Nucleus accumbens (tissue), 56 donors: ENCODE results near the gene TNFRSF8.
"Not testable (repeated sequence)": the region's sequence is repeated elsewhere in the genome, so short reads cannot be mapped to it uniquely, and the experiment has no call there.

ENCODE experiments used
- DNase-seq, 56 donors: peaks; one replicate each; lab custom pipeline; 2025; lab: John Stamatoyannopoulos, UW

The TNFRSF8 gene

GRCh38 chr1:12063141-12064072, at the start of gene TNFRSF8:
Gene TNFRSF8 (plus strand): TSS chr1:12063303. CDS start chr1:12063599, 296 bp downstream.
- peak in 8 of 56 donors; percentile 8 to 53 (median 18) for DNase-seq

GRCh38 chr1:12014141-12014991, 48.7 kb upstream of the TNFRSF8 start:
- peak in 2 of 56 donors; percentile 19 to 30 for DNase-seq

- no peak for DNase-seq
Observed at GRCh38 chr1:12015001-12015491, 48.1 kb upstream of the TNFRSF8 start.

- DNase-seq: no peak
Observed at GRCh38 chr1:12015499-12015898, 47.6 kb upstream of the TNFRSF8 start.

GRCh38 chr1:12016182-12016581, 46.9 kb upstream of the TNFRSF8 start:
- no peak for DNase-seq

- DNase-seq: no peak
Observed at GRCh38 chr1:12019858-12020509, 43.1 kb upstream of the TNFRSF8 start.

- no peak for DNase-seq
Observed at GRCh38 chr1:12021616-12022015, 41.5 kb upstream of the TNFRSF8 start.

- no peak for DNase-seq
Observed at GRCh38 chr1:12022036-12022435, 41.1 kb upstream of the TNFRSF8 start.

- DNase-seq: no peak
Observed at GRCh38 chr1:12026586-12026985, 36.5 kb upstream of the TNFRSF8 start.

- no peak for DNase-seq
Observed at GRCh38 chr1:12028248-12028647, 34.9 kb upstream of the TNFRSF8 start.

- DNase-seq: no peak
Observed at GRCh38 chr1:12028957-12029511, 34.1 kb upstream of the TNFRSF8 start.

GRCh38 chr1:12029720-12030339, 33.3 kb upstream of the TNFRSF8 start:
- no peak for DNase-seq

GRCh38 chr1:12031039-12031980, 31.8 kb upstream of the TNFRSF8 start:
- DNase-seq: peak in 8 of 56 donors; percentile 3 to 47 (median 26)

GRCh38 chr1:12032161-12032621, 30.9 kb upstream of the TNFRSF8 start:
- DNase-seq: no peak

GRCh38 chr1:12033441-12033840, 29.7 kb upstream of the TNFRSF8 start:
- not testable (repeated sequence) for DNase-seq

- peak in 11 of 56 donors; percentile 3 to 44 (median 20) for DNase-seq
Observed at GRCh38 chr1:12034381-12034801, 28.7 kb upstream of the TNFRSF8 start.

GRCh38 chr1:12035312-12035711, 27.8 kb upstream of the TNFRSF8 start:
- DNase-seq: no peak
